ENCODE results near the gene CNTN5. TPM values are rescaled to one million over a fixed set of nuclear protein-coding genes. Genes with fewer than 3 reads are reported as not detected.

CNTN5 gene
- total RNA-seq, 2 donors from 2014 or later: 0.78 TPM; not detected in 1

DNA sequence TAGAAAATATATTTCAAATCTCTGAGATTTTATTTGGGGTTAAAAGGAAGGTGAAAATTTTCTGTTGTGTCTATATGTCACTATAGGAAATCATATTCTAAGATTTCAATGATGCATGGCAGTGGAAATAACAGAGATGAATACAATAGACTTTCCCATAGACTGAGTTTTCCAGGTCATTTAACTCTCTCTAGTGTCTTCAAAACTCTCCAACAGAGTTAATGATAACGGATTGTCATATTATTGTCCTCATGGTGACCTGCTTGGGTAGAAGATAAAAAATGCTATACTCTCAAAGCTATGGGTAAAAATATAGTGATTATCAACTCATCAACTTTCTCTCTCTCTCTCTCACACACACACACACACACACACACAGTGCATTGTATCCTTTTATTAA, 312.9 kb downstream of the CNTN5 start:
- Histone ChIP-seq H3K27ac (no peak overlapping the region), H3K9me3 (no peaks in the 10 kb centered on the region), H3K36me3 (replicated peaks in 1 of 2; ENCODE audit: insufficient read depth in 1 of 2, low read depth in 2 of 2) (no peaks in the 10 kb centered on the region), H3K27me3 (no peaks in the 10 kb centered on the region), H3K4me3 (no peak overlapping the region), H3K4me1 (no peaks in the 10 kb centered on the region)
- 50 to 68% methylated on average over 1 of the region's 1 CpG for WGBS, 2 donors
- TF ChIP-seq CTCF (IDR thresholded peaks at IDR 0.05) (no peak), POLR2A (IDR thresholded peaks at IDR 0.05) (no peak)
- DNase-seq: no peak
- intact Hi-C loops (cut with DNase I): no loop called here
- no peak for ATAC-seq

- no peak for ATAC-seq
These were observed 322.4 kb downstream of the CNTN5 start for GRCh38 chr11:99343117-99343516.

GRCh38 chr11:99349151-99349673, 328.5 kb downstream of the CNTN5 start:
- no peak for DNase-seq
- Histone ChIP-seq H3K9me3 (no peaks in the 10 kb centered on the region), H3K27ac (no peak overlapping the region), H3K4me1 (no peaks in the 10 kb centered on the region), H3K36me3 (replicated peaks in 1 of 2; ENCODE audit: insufficient read depth in 1 of 2, low read depth in 2 of 2) (no peaks in the 10 kb centered on the region), H3K4me3 (no peak overlapping the region), H3K27me3 (no peaks in the 10 kb centered on the region)
- no peak for TF ChIP-seq POLR2A (IDR thresholded peaks at IDR 0.05)
- no peak for TF ChIP-seq CTCF (IDR thresholded peaks at IDR 0.05)
- no peak for ATAC-seq
- 45 to 55% methylated on average over 5 of the region's 5 CpGs for WGBS, 2 donors
- intact Hi-C loops (cut with DNase I): no loop called here

More at GRCh38 chr11:99343117-99343516, 322.4 kb downstream of the CNTN5 start:
- intact Hi-C loops (cut with DNase I): no loop called here
- no peaks in the 10 kb centered on the region for H3K4me1 ChIP-seq
- no peaks in the 10 kb centered on the region for H3K9me3 ChIP-seq
- H3K27ac ChIP-seq: no peak overlapping the region
- no peaks in the 10 kb centered on the region for H3K36me3 ChIP-seq (replicated peaks in 1 of 2; ENCODE audit: insufficient read depth in 1 of 2, low read depth in 2 of 2)
- H3K4me3 ChIP-seq: no peak overlapping the region
- H3K27me3 ChIP-seq: no peaks in the 10 kb centered on the region
- no peak for DNase-seq
- no peak for TF ChIP-seq POLR2A (IDR thresholded peaks at IDR 0.05)
- WGBS, 2 donors: 37 to 49% methylated on average over 2 of the region's 2 CpGs

- DNase-seq (no peak), ATAC-seq (no peak)
- no peaks in the 10 kb centered on the region for H3K9me3 ChIP-seq
- H3K4me1 ChIP-seq: no peaks in the 10 kb centered on the region
- no peak overlapping the region for H3K27ac ChIP-seq
- WGBS, 2 donors: 3 to 21% methylated on average over 1 of the region's 1 CpG
- H3K4me3 ChIP-seq: no peak overlapping the region
- no peaks in the 10 kb centered on the region for H3K27me3 ChIP-seq
- no peak for TF ChIP-seq POLR2A (IDR thresholded peaks at IDR 0.05)
- TF ChIP-seq CTCF (IDR thresholded peaks at IDR 0.05): no peak
- H3K36me3 ChIP-seq (replicated peaks in 1 of 2; ENCODE audit: insufficient read depth in 1 of 2, low read depth in 2 of 2): no peaks in the 10 kb centered on the region
- intact Hi-C loops (cut with DNase I): no loop called here
These were observed 330.9 kb downstream of the CNTN5 start for GRCh38 chr11:99351624-99352023.

DNA sequence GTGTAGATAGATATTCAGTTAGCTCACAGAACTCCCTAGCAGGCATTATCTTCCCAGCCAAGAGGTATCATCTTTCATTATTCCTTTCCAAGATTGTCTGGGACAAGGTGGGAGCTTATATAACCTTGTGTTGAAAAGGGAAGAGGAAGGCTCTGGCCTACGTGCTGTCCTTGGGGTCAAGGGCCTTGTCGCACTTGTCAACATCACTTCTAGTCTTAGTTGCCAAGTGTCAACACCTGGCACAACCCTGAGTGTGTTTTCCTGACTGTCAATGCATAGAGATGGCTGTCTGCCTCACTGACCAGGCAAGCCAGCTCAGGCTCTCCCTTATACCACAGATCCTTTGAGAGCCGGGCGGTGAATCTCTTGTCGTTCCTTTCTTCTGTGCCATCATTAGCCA, 331.9 kb downstream of the CNTN5 start:
- 62 to 73% methylated on average over 5 of the region's 5 CpGs for WGBS, 2 donors
- no peak overlapping the region for H3K4me3 ChIP-seq
- intact Hi-C loops (cut with DNase I): no loop called here
- no peak for TF ChIP-seq CTCF (IDR thresholded peaks at IDR 0.05)
- TF ChIP-seq POLR2A (IDR thresholded peaks at IDR 0.05): no peak
- no peaks in the 10 kb centered on the region for H3K36me3 ChIP-seq (replicated peaks in 1 of 2; ENCODE audit: insufficient read depth in 1 of 2, low read depth in 2 of 2)
- H3K27me3 ChIP-seq: no peaks in the 10 kb centered on the region
- H3K9me3 ChIP-seq: no peaks in the 10 kb centered on the region
- ATAC-seq (no peak), DNase-seq (no peak)
- H3K27ac ChIP-seq: no peak overlapping the region
- H3K4me1 ChIP-seq: no peaks in the 10 kb centered on the region
